ENCODE data around the gene ZBTB20. TPM values are rescaled to one million over a fixed set of nuclear protein-coding genes. Genes with fewer than 3 reads are reported as not detected.

ZBTB20 gene
- total RNA-seq, 1 donor from 2014 or later = 32.5 TPM

- H3K4me3 ChIP-seq (ENCODE audit: low read depth, low read length) = no peak overlapping the region
- no peaks in the 10 kb centered on the region for H3K36me3 ChIP-seq (ENCODE audit: control insufficient read depth, insufficient read depth, low read length)
- H3K27me3 ChIP-seq (ENCODE audit: control insufficient read depth, insufficient read depth, low read length) = no peaks in the 10 kb centered on the region
- DNase-seq (ENCODE audit: low read depth) = no peak
- TF ChIP-seq CTCF (IDR thresholded peaks at IDR 0.05; ENCODE audit: insufficient read depth, low read length, poor library complexity, severe bottlenecking) = no peak
Measured at GRCh38 chr3:114872588-114872987, 274.5 kb downstream of the ZBTB20 start.

- Histone ChIP-seq H3K4me3 (ENCODE audit: low read depth, low read length) (no peak overlapping the region), H3K36me3 (ENCODE audit: control insufficient read depth, insufficient read depth, low read length) (no peaks in the 10 kb centered on the region), H3K27me3 (ENCODE audit: control insufficient read depth, insufficient read depth, low read length) (no peaks in the 10 kb centered on the region)
- no peak for TF ChIP-seq CTCF (IDR thresholded peaks at IDR 0.05; ENCODE audit: insufficient read depth, low read length, poor library complexity, severe bottlenecking)
- no peak for DNase-seq (ENCODE audit: low read depth)
Measured at GRCh38 chr3:114872050-114872449, 275.0 kb downstream of the ZBTB20 start.

GRCh38 chr3:114867835-114868503 lies 279.1 kb downstream of the ZBTB20 start:
- no peak for DNase-seq (ENCODE audit: low read depth)
- TF ChIP-seq CTCF (IDR thresholded peaks at IDR 0.05; ENCODE audit: insufficient read depth, low read length, poor library complexity, severe bottlenecking) = no peak
- Histone ChIP-seq H3K27me3 (ENCODE audit: control insufficient read depth, insufficient read depth, low read length) (no peaks in the 10 kb centered on the region), H3K36me3 (ENCODE audit: control insufficient read depth, insufficient read depth, low read length) (no peaks in the 10 kb centered on the region), H3K4me3 (ENCODE audit: low read depth, low read length) (no peak overlapping the region)

- no peak for DNase-seq (ENCODE audit: low read depth)
- Histone ChIP-seq H3K27me3 (ENCODE audit: control insufficient read depth, insufficient read depth, low read length) (no peaks in the 10 kb centered on the region), H3K36me3 (ENCODE audit: control insufficient read depth, insufficient read depth, low read length) (no peaks in the 10 kb centered on the region), H3K4me3 (ENCODE audit: low read depth, low read length) (no peak overlapping the region)
- no peak for TF ChIP-seq CTCF (IDR thresholded peaks at IDR 0.05; ENCODE audit: insufficient read depth, low read length, poor library complexity, severe bottlenecking)
Measured at GRCh38 chr3:114867359-114867758, 279.7 kb downstream of the ZBTB20 start.

GRCh38 chr3:114866430-114866829 lies 280.7 kb downstream of the ZBTB20 start:
- no peaks in the 10 kb centered on the region for H3K27me3 ChIP-seq (ENCODE audit: control insufficient read depth, insufficient read depth, low read length)
- no peak overlapping the region for H3K4me3 ChIP-seq (ENCODE audit: low read depth, low read length)
- H3K36me3 ChIP-seq (ENCODE audit: control insufficient read depth, insufficient read depth, low read length) = no peaks in the 10 kb centered on the region
- TF ChIP-seq CTCF (IDR thresholded peaks at IDR 0.05; ENCODE audit: insufficient read depth, low read length, poor library complexity, severe bottlenecking) = no peak
- DNase-seq (ENCODE audit: low read depth) = no peak

- DNase-seq (ENCODE audit: low read depth) = no peak
- no peak for TF ChIP-seq CTCF (IDR thresholded peaks at IDR 0.05; ENCODE audit: insufficient read depth, low read length, poor library complexity, severe bottlenecking)
Measured at GRCh38 chr3:114864970-114865369, 282.1 kb downstream of the ZBTB20 start.

More at GRCh38 chr3:114864970-114865369, 282.1 kb downstream of the ZBTB20 start:
- Histone ChIP-seq H3K4me3 (ENCODE audit: low read depth, low read length) (no peak overlapping the region), H3K27me3 (ENCODE audit: control insufficient read depth, insufficient read depth, low read length) (no peaks in the 10 kb centered on the region), H3K36me3 (ENCODE audit: control insufficient read depth, insufficient read depth, low read length) (no peaks in the 10 kb centered on the region)
